OCI-LY7 (cell line): ENCODE data around the gene C17orf67. TPM values are rescaled to one million over a fixed set of nuclear protein-coding genes. Genes with fewer than 3 reads are reported as not detected.

Experiments
- BruUV-seq: library from RNA; stranded (reverse); fragments of 400-500 nt; replicated peaks from 2 replicates; lab custom pipeline; 2021; lab: Mats Ljungman, UMichigan
- CTCF ChIA-PET: fragments of 300-600 bp; sonication (Branson Sonifier 250); formaldehyde crosslinking; loops from one replicate; lab custom pipeline; 2022; ENCODE audit warnings: antibody characterized with exemption; ENCODE audit not compliant: unreplicated experiment; lab: Charles Lee
- POLR2A ChIA-PET: fragments of 300-600 bp; sonication (Branson Sonifier 250); formaldehyde crosslinking; loops from one replicate; lab custom pipeline; 2022; ENCODE audit warnings: antibody characterized with exemption; lab: Charles Lee
- DNase-seq: peaks from one replicate; pipeline ENCODE4 v3.0.0-alpha.2; 2015; ENCODE audit warnings: low spot score
- H2AFZ ChIP-seq: fragments of 200-600 bp; sonication (generic), shearing (Covaris generic); 2 replicates; pipeline ENCODE4 v1.6.1; 2014; ENCODE audit warnings: mild to moderate bottlenecking, antibody characterized with exemption, low read length, moderate library complexity
- H3K27ac ChIP-seq: fragments of 200-600 bp; sonication (generic); 2 replicates; pipeline ENCODE4 v1.5.1; 2014; ENCODE audit warnings: mixed run types, low read depth, mild to moderate bottlenecking, moderate library complexity, low read length, inconsistent platforms; ENCODE audit not compliant: poor library complexity, severe bottlenecking
- H3K36me3 ChIP-seq: fragments of 200-600 bp; sonication (generic); 2 replicates; pipeline ENCODE4 v1.6.1; 2014; ENCODE audit warnings: mild to moderate bottlenecking, antibody characterized with exemption, low read length, moderate library complexity, mixed read lengths; ENCODE audit not compliant: insufficient read depth
- H3K4me1 ChIP-seq: fragments of 200-600 bp; sonication (generic); 2 replicates; pipeline ENCODE4 v1.5.1; 2014; ENCODE audit warnings: mild to moderate bottlenecking, low read length; ENCODE audit not compliant: insufficient read depth, poor library complexity, severe bottlenecking
- H3K4me2 ChIP-seq: fragments of 200-600 bp; sonication (generic); 2 replicates; pipeline ENCODE4 v1.6.1; 2014; ENCODE audit warnings: mild to moderate bottlenecking, low read length
- H3K4me3 ChIP-seq: fragments of 200-600 bp; sonication (generic); 2 replicates; pipeline ENCODE4 v1.5.1; 2014; ENCODE audit warnings: mild to moderate bottlenecking, low read depth, low read length; ENCODE audit not compliant: poor library complexity, severe bottlenecking
- H3K79me2 ChIP-seq: fragments of 200-600 bp; sonication (generic); 2 replicates; pipeline ENCODE4 v1.6.1; 2016; ENCODE audit warnings: low read depth, mild to moderate bottlenecking, low read length, moderate library complexity, mixed read lengths; ENCODE audit not compliant: insufficient read depth
- H3K9me2 ChIP-seq: fragments of 200-600 bp; sonication (generic); 2 replicates; pipeline ENCODE4 v1.6.1; 2016; ENCODE audit warnings: mild to moderate bottlenecking, low read length, mixed read lengths; ENCODE audit not compliant: insufficient read depth
- H3K9me3 ChIP-seq: fragments of 200-600 bp; sonication (generic); 2 replicates; pipeline ENCODE4 v1.6.1; 2014; ENCODE audit warnings: mild to moderate bottlenecking, mixed run types, low read length, mixed read lengths
- H4K20me1 ChIP-seq: fragments of 200-600 bp; sonication (generic); 2 replicates; pipeline ENCODE4 v1.6.1; 2014; ENCODE audit warnings: mild to moderate bottlenecking, antibody characterized with exemption, low read length, moderate library complexity, mixed read lengths; ENCODE audit not compliant: insufficient read depth
- CTCF ChIP-seq: fragments of 200-600 bp; sonication (generic); conservative IDR thresholded peaks from 2 replicates; pipeline ENCODE4 v1.5.1; 2014; ENCODE audit warnings: mild to moderate bottlenecking, antibody characterized with exemption, low read length, moderate library complexity, mixed read lengths
- EZH2phosphoT487 ChIP-seq: fragments of 200-600 bp; sonication (generic); IDR thresholded peaks from 2 replicates; pipeline ENCODE4 v1.6.1; 2018; ENCODE audit warnings: low read depth, borderline replicate concordance, mild to moderate bottlenecking, mixed run types, antibody characterized with exemption, low read length, moderate library complexity, mixed read lengths
- intact Hi-C: fragments of 100-400 bp; cut with micrococcal nuclease; formaldehyde crosslinking; loops from one replicate; pipeline ENCODE4 v1.10.0; 2022; ENCODE audit not compliant: unreplicated experiment
- total RNA-seq, 2 experiments: library from RNA; depleted of rRNA in 1 of 2; stranded (reverse); fragments of >200 nt in 1 of 2; shearing (Covaris generic) in 1 of 2; gene quantifications; 2 replicates each; pipeline ENCODE4 v1.2.3, GENCODE V29; 2014 to 2022

C17orf67 gene
- total RNA-seq, 2 experiments from 2014 or later, result 5.2 to 5.4 TPM

GRCh38 chr17:56810343-56810742, 23.4 kb downstream of the C17orf67 start:
- Histone ChIP-seq H3K4me3 (no peak overlapping the region), H3K9me3 (no peaks in the 10 kb centered on the region), H3K4me1 (no peaks in the 10 kb centered on the region), H3K4me2 (no peak overlapping the region), H3K36me3 (no peaks in the 10 kb centered on the region), H4K20me1 (no peaks in the 10 kb centered on the region), H2AFZ (no peak overlapping the region), H3K79me2 (no peaks in the 10 kb centered on the region), H3K9me2 (no peaks in the 10 kb centered on the region), H3K27ac (no peak overlapping the region)
- ChIA-PET CTCF (no interaction called here), POLR2A (no interaction called here)
- intact Hi-C loops, result no loop called here
- no TSS peak for BruUV-seq
- no peak for DNase-seq
- TF ChIP-seq EZH2phosphoT487 (no peak), CTCF (no peak)

- H4K20me1 ChIP-seq, result no peaks in the 10 kb centered on the region
- intact Hi-C loops, result no loop called here
- H3K9me3 ChIP-seq, result no peaks in the 10 kb centered on the region
- DNase-seq, result no peak
- no peaks in the 10 kb centered on the region for H3K9me2 ChIP-seq
- no TSS peak for BruUV-seq
- no peak overlapping the region for H3K4me3 ChIP-seq
- no peak overlapping the region for H3K27ac ChIP-seq
- POLR2A ChIA-PET, result no interaction called here
- no peaks in the 10 kb centered on the region for H3K79me2 ChIP-seq
- no peaks in the 10 kb centered on the region for H3K36me3 ChIP-seq
- no peaks in the 10 kb centered on the region for H3K4me1 ChIP-seq
- TF ChIP-seq CTCF (no peak), EZH2phosphoT487 (no peak)
- H3K4me2 ChIP-seq, result no peak overlapping the region
- CTCF ChIA-PET, result no interaction called here
- no peak overlapping the region for H2AFZ ChIP-seq
Measured at GRCh38 chr17:56809820-56810179, 23.9 kb downstream of the C17orf67 start.

- CTCF ChIA-PET, result no interaction called here
- POLR2A ChIA-PET, result no interaction called here
Measured at GRCh38 chr17:56809106-56809819, 24.5 kb downstream of the C17orf67 start.

More at GRCh38 chr17:56809106-56809819, 24.5 kb downstream of the C17orf67 start:
- BruUV-seq, result no TSS peak
- no peaks in the 10 kb centered on the region for H4K20me1 ChIP-seq
- no peak overlapping the region for H3K4me3 ChIP-seq
- no peak for DNase-seq
- H3K79me2 ChIP-seq, result no peaks in the 10 kb centered on the region
- H2AFZ ChIP-seq, result no peak overlapping the region
- H3K9me3 ChIP-seq, result no peaks in the 10 kb centered on the region
- H3K36me3 ChIP-seq, result no peaks in the 10 kb centered on the region
- H3K4me1 ChIP-seq, result no peaks in the 10 kb centered on the region
- no peaks in the 10 kb centered on the region for H3K9me2 ChIP-seq
- no peak for TF ChIP-seq EZH2phosphoT487
- TF ChIP-seq CTCF, result no peak
- no peak overlapping the region for H3K27ac ChIP-seq
- no peak overlapping the region for H3K4me2 ChIP-seq
- intact Hi-C loops, result no loop called here
